Measurements from ENCODE around the gene U2AF1L4.

Gene U2AF1L4

DNA sequence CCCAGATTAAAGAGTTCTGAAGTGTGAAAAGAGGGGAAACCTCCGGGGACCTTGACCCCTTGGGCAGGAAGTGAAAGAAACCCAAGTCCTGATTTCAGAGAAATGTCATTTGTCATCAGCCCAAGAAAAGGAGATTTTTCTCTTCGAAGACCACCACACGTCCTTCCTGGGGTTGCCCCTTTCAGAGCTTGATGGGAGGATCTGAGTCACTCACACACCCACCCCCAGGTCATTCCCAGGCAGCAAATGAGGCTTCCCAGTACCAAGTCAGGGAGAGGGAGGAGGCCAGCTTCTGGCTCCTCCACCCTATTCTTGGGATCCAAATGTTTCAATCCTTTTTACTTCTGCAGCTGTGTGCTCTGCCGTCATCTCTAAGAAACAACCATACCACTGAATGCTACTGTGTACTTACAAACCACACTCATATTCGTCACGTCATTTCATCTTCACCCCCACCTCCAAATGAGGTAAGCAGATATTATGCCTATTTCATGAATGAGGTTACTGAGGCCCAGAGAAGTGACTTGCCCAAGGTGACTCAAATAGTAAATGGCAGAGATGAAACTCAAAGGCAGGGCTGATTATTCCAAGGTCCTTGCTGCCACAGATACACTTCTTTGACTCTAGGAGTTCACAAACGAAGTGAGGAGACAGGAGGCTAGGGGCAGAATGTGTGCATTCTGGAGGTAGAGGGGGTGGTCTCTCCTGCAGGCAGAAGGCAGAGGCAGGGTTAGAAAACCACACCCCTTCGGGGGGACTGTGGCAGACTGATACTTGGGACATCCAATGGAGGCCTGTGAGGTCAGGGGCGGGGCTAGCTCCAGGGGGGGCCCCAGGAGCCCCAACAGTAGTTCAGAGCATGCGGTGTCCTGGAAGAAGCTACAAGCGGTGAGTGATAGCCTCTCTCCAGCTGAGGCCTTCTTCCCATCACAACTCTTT lies 32.4 kb downstream of the U2AF1L4 start:
- peak in 1 of 2 donors; percentile 55 for DNase-seq (ENCODE audit: low read depth in 2 of 2)

DNA sequence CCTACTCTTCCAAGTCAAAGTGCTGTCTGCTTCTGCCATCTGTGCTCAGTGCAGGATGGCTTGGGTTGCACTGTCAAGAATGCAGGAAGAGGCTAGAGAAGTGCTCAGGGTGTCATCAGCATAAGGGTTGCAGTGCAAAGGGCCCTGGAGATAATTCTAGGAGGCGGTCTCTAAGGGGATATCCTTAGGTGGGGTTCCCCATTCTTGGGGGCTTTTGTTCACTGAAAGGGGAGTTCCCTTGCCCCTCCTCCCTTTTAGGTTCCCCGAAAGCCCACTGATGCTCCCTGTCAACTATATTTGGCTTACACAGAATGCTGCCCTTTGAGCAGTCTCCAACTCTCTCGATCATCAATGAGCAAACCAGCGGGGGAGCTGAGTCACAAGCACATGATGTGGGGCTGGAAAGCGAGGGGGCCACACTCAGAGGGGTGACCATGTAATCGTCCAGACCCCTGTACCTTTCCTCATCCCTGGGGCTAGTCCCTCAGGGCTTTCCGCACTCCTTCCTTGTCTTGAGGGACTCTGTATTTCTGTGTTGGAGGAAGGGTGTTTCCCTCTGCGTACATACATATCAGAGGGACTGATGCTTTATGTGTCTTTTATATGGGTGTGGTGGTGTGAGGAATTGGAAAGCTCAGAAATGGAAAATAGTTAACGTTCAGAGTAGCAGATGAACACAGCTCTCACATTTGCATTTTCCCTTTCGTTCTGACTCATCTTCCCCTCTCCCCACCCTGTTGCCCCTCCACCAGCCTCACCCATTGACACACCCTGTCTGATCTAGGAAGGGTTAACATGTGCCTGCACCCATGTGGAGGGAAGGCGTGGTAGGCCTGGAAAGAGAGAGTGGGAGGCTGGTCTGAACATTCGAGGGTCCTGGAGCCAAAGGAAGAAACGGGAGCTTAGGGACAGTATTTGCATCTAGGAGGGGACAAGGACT lies 34.2 kb downstream of the U2AF1L4 start:
- peak; percentile 37 to 48 for DNase-seq (ENCODE audit: low read depth in 2 of 2)

DNA sequence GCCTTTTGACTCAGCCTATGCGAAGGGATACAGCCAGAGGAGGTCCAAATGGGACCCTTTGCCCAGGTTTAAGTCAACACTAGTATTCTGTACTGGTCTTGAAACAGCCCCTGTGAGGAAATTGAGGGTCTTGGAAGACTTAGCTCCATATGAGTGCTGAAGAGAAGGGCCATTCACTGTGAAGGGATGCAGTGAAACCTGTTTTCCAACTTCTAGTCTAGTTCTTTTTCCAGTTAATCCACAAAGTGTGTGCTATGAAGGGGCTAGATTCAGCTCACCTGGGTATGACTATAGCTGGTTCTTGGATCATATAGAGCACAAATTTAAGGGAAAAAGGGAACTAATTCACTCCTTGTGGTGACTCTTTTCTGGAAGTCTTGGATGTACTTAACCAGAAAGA lies 36.8 kb downstream of the U2AF1L4 start:
- no peak for DNase-seq (ENCODE audit: low read depth in 2 of 2)

DNA sequence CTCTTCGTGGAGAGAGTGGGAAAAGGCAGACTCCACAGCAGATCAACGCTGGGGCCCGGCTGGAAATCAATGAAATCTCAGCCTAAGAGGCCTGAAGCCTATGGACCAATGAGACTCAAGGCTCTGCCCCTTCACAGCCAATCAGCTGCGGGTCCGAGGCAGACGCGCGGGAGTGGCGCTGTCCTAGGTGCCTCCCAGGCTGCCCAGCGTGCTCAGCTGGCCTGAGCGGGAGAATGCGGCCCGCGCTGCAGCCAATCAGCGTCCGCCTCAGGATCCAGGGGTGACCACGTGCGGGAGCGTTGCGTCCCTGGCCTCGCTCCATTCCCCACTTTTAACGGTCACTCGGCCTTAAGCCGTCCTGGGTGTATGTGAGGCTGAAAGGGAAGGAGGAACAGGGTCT lies 41.0 kb downstream of the U2AF1L4 start, which contains the start of gene ZBTB32:
ZBTB32 (plus strand) TSS at position 341 of the 400 bp plus-strand sequence. CDS start 10,069 bp downstream, outside the sequence.
- DNase-seq (ENCODE audit: low read depth in 2 of 2): no peak

GRCh38 chr19:35703343-35703742 lies 41.9 kb downstream of the U2AF1L4 start:
- no peak for DNase-seq (ENCODE audit: low read depth in 2 of 2)

DNA sequence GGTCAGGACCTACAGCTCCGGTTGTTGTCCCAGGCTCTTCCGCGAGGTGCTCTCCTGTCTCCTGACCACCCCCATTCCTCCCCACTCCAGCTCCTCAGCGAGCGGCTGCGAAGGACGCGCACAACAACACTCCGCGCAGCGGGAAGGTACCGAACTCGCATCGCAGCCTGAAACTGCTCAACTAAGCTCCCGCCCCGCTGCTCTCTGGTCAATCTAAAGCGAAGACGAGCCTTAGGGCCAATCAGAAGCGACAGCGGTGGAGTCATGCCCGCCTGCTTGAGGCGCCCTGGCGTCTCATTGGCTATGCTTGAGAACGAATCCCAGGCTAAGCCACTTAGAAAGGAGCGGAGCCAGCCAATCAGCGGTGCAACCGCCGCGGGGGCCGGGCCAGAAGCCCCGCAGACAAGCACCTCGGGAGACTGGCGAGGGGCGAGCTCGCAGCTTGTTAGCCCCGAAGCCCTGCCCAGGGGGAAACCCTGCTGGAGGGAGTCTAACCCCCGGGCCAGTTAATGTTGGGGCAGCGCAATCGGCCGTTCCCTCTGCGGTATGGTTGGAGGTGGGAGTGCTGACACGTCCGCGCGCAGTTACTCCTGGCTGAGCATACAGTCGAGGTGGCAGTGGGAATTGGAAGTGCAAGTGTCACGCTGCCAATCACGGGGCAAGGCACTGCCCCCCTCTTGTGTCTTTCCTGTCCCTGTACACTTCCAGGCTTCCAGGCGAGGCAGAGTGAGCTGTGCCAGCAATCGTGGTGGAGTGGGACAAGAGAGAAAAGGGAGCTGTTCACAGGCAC lies 42.8 kb downstream of the U2AF1L4 start:
- DNase-seq (ENCODE audit: low read depth in 2 of 2): peak; percentile 82 to 87

DNA sequence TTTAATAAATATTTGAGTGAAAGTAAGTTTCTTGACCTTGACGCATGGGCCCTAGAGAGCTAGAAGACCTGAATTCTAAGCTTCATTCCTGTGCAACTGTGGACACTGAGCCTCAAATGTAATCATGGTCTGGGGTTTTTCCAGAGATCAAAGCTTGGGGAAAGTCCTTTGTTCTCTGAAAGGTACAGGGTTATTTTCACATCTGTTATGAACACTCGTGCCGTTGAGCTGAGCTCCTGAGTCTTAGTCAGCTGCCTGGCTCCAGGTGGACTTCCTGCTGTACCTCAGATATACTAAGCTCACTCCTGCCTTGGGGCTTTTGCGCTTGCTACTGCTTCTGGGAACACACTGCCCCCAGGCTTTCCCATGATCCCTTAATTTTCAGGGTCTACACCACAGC lies 48.4 kb downstream of the U2AF1L4 start:
- DNase-seq (ENCODE audit: low read depth in 2 of 2): no peak

- DNase-seq (ENCODE audit: low read depth in 2 of 2): no peak
Measured at GRCh38 chr19:35695895-35696422, 49.3 kb downstream of the U2AF1L4 start.

GRCh38 chr19:35693835-35694599 lies 51.2 kb downstream of the U2AF1L4 start:
- DNase-seq (ENCODE audit: low read depth in 2 of 2): peak; percentile 81 to 93

GRCh38 chr19:35693422-35693821 lies 51.8 kb downstream of the U2AF1L4 start:
- no peak for DNase-seq (ENCODE audit: low read depth in 2 of 2)
